HG02840 (cell line): ENCODE measurements around the gene SAXO1.

ENCODE experiments used
- ATAC-seq: cut with Tn5 transposase; IDR thresholded peaks from one replicate; pipeline ENCODE4 v1.9.1; 2021; ENCODE audit warnings: mild to moderate bottlenecking, moderate library complexity, moderate number of reproducible peaks; ENCODE audit not compliant: unreplicated experiment, low FRiP score

SAXO1 gene

GRCh38 chr9:18922161-18922885, 110.7 kb downstream of the SAXO1 start:
- ATAC-seq, result no peak

- ATAC-seq, result no peak
Measured at GRCh38 chr9:18921366-18922075, 111.5 kb downstream of the SAXO1 start.

DNA sequence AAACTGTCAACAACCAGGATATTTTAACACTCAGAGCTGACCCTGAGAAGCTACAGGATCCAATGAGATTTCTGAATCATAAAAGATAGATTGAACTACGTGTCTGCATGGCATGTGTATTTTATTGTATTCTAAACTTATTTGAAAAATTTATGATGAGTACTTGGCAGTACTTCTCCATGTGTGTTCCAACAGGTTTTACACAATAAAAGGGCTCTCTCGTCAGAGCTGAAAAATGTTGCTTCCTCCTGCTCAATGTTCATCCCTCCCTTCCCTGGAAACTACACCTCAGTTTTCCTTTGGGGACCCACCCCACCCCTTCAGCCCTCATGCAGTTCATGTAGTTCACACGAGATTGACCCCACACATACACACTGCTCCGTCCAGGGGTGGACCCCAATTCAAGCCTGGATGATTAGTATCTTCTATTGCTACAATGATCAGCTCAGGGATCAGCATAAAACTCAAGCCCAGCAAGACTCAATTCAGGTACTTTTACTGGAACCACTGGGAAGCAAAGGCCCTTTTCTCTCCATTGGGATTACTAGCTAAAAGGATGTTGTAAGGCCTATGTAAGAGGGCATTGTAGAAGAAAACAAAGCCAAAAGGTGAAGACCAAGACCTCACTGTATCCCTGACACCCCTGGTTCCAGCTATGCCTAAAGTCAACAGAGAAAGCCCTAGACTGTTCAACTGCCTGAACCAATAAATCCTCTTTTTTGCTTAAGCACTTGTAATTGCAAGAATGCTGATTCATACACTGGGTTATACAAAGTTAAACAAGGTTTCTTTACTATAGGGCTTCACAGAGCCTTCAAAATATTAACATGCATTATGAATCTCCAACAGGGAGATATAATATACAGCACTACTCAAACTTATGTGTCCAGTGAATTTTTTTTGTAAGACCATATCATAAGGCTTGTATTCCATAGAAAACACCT, 112.6 kb downstream of the SAXO1 start:
- no peak for ATAC-seq

DNA sequence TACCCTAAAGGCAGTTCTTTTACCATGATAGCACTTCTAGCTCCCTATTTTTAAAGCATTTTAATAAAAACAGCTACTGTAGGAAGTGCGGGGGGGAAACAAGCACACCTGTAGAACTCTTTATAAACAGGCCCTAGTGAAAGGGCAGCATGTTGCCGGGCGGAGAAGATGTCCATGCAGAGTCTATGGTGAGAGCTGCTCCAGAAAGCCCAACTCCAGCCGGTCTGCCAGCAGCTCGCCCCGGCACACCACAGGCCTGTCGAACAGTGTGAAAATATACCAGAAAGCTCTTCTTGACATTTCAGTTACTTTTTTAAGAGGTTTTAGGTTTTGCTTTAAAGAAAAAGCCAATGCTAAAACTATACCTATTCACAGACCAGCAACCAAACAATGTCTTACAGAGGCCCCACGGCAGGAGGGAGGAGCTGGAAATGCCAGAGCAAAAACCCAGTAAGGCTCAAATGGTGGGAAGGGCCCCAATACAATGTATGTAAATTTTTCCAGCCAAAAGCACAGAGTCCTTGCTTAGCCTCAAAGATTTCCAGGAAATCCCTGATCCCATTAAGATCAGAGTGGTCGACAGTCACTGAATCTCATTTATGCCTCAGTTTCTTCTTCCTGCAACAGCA, 121.2 kb downstream of the SAXO1 start:
- no peak for ATAC-seq

GRCh38 chr9:18910916-18911315, 122.1 kb downstream of the SAXO1 start:
- ATAC-seq, result no peak

GRCh38 chr9:18910435-18910834, 122.6 kb downstream of the SAXO1 start:
- ATAC-seq, result no peak

DNA sequence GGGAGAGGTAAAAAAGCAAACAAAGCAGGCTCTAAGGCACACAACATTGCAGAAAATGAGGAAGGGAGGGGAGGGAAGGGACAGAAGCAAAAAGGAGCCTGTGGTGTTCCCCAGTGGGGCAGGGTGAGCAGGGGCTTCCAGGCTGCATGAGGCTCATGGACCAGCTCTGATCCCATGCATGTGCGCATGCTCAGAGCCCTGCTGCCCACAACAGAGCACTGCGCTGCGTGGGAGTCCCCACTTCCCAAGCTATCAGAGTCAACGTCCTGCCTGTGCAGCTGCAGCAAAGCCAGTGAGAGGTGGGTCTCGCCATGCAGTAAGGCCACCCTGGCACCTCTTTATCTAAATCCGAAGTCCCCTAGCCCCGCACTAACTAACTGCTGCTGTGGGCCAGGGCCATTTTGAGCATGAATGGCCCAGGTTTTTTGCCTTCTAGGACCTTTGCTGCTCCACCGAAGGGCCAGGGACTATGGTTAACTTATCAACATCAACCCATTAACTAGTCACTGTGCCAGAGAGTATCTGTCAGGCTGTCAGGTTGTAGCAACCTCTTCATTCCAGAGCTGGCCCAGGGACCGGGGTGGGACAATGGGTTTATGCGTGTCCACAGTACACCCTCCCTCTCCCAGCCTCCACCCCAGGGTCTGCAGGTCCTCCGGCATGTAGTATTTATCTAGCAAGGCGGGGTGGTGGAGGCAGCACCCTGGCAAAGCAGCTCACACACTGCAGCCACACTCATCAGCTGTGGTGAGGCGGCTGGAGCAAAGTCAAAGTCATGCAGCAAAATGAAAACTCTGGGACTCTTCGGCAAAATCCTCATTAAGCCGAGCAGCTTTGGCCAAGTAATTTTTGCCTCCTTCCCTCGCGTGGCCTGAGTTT, 123.6 kb downstream of the SAXO1 start:
- ATAC-seq, result no peak

GRCh38 chr9:18907927-18908625, 124.9 kb downstream of the SAXO1 start:
- no peak for ATAC-seq

DNA sequence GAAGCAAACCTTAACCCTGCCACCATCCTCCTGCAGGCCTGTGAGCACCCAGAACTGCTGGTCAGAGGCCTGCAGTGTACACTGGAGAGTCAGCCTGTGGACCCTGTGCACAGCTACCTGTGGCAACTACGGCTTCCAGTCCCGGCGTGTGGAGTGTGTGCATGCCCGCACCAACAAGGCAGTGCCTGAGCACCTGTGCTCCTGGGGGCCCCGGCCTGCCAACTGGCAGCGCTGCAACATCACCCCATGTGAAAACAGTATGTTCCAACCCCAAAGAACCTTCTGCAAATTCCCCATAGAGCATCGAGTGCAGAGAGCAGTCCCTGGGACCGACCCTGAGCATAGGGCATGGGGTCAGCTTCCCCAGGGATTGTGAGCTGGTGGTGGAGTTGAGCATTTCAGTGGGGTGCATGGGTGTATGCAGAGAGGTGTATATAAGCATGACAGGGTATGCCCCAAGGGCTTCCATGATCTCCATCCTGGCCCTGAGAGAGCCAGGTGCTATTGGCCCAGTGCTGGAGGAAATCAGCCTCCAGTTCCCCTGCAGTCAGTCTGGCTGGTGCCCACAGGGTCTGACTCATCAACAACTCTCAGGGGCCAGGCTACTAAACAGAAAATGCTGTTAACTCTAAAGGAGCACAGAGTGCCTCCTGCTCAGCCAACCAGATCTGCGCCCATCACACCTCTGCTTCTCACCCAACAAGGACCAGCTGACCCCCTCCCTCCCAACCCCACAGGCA, 126.2 kb downstream of the SAXO1 start:
- no peak for ATAC-seq

DNA sequence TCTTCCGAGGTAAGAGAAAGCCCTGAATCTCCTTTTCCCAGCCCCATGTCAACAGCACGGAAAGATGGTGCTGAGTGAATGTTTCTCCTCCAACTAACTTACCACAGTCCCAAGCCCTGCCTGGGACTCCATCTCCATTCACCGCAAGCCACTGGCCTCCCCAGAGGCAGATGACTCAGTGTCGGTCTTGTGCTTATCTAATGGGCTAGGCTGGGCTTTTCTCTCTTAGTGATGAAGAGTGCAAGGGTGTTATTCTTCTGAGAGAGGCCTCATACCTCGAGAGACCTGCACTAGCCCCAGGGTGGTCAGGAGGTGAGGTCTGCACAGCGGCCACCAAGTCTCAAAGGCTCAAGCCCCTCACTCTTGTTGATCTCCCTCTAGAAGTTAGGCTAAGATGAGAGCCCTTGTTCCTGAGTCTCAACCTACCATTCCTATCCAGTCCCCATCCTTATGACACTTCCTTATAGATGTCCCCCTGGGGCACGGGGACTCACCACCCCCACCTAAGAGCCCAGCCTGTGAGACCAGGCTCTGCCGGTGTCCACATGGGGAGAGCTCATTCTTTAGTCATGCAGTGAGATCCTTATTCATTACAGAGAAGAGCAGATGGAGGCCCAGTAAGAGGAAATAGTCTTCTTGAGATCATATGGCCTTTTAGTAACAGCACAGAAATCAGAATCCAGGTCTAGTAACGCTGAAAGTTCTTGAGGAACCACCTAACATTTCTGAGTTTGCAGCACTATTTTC, 127.0 kb downstream of the SAXO1 start:
- ATAC-seq, result no peak

DNA sequence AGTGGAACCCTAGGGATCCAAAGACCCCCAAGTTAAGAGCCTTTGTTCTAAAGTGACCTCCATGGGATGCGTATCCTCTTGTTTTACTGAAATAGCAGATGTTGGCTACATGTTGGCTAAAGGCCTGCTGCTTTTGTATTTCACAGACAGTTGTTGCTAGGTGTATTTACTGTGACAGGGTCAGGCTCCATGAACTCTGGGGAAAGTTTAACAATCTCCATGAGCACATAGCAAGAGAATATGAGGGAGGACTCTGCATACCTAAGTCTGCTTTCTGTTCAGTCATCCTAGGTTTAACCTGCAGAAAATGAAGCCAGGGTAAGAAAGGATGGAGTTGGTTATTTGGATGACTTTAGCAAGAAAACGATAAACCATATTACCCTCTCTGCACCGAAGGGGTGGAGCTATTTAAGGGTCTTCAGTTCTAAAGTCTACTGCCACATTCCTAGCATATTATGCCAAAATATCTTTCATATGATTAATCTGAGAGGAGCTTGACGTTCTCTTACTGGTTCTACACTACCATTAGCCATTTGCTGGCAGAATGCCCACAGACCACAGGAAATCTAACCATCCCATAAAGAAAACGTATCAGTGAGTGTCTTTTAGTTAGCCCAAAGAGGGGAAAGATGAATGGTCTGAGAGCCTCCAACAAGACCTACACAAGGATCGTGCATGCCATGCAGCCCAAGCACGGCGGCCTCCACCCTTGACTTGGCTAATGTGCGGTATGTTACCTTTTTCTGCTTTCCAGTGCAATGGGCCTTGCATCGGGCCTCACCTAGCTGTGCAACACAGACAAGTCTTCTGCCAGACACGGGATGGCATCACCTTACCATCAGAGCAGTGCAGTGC, 127.8 kb downstream of the SAXO1 start:
- ATAC-seq, result no peak

GRCh38 chr9:18903450-18903849, 129.6 kb downstream of the SAXO1 start:
- no peak for ATAC-seq

DNA sequence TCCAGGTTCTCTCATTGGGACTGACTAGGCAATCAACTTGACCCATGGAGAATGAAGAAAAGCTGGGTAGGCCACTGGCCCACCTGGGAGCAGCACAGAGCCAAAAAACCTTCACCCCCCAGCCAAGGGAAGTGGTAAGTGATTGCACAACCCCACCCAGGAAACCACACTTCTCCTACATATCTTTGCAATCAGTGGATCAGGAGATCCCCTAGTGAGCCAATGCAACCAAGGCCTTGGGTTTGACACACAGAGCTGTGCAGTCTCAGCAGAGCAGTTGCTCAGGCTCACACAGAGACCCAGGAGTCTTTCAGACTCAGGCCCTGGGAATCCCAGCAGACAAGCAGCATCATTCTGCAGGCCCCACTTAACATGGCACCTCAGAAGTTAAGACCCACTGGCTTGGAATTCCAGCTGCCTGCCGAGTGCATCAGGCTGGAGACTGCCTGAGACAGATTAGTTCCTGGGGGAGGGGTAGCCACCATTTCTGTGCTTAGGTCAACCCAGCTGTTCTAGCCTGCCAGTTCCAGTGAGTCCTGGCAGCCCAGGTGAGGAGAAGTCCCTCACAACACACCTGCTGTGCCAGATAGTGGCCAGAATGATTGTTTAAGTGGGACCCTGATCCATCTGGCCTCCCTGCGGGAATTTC, 136.4 kb downstream of the SAXO1 start:
- ATAC-seq, result no peak

- ATAC-seq, result no peak
Measured at GRCh38 chr9:18896004-18896403, 137.0 kb downstream of the SAXO1 start.

- no peak for ATAC-seq
Measured at GRCh38 chr9:18893491-18893890, 139.5 kb downstream of the SAXO1 start.

DNA sequence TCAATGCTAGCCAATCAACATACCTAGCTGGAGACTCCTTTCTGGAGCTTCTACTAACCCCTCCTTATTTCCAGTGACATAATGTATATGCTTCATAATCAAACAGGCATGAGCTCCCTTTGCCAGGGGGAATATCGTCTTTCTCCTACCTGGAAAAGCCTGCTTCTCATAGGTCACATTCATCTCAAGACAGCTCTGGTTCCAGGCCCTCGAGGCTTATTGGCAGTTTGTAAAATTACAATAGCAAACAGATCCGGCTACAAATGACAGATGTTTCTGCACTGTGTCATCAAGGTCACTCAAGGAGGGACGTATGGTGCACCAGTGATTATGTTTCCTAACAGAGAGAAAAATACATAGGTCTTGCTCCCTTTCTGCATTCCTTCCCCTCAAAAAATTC, 140.0 kb downstream of the SAXO1 start:
- no peak for ATAC-seq
